Mesendoderm (in vitro differentiated cells): ENCODE results near the gene NKX3-2.

Experiments
- DNase-seq: peaks from one replicate; pipeline ENCODE4 v3.0.0; 2013
- H2AK5ac ChIP-seq: 2 replicates; pipeline ENCODE4 v1.6.1; 2013; ENCODE audit warnings: low read length, inconsistent platforms
- H2BK120ac ChIP-seq: 2 replicates; pipeline ENCODE4 v1.6.1; 2013; ENCODE audit warnings: low read depth, mild to moderate bottlenecking, low read length, moderate library complexity, mixed read lengths
- H2BK15ac ChIP-seq: replicated peaks from 2 replicates; pipeline ENCODE4 v1.6.1; 2013; ENCODE audit warnings: low read depth, mild to moderate bottlenecking, moderate library complexity
- H2BK5ac ChIP-seq: 2 replicates; pipeline ENCODE4 v1.6.1; 2013; ENCODE audit warnings: low read length, inconsistent platforms
- H3K18ac ChIP-seq: 2 replicates; pipeline ENCODE4 v1.6.1; 2013; ENCODE audit warnings: mild to moderate bottlenecking, low read length, mixed read lengths
- H3K23ac ChIP-seq: one replicate; pipeline ENCODE4 v1.6.1; 2013; ENCODE audit warnings: low read length
- H3K27ac ChIP-seq: 2 replicates; pipeline ENCODE4 v1.5.1; 2013; ENCODE audit warnings: low read depth, mild to moderate bottlenecking, inconsistent platforms, low read length, moderate library complexity
- H3K27me3 ChIP-seq: 2 replicates; pipeline ENCODE4 v1.6.1; 2013; ENCODE audit warnings: low read length, control low read depth, mild to moderate bottlenecking, inconsistent platforms; ENCODE audit not compliant: insufficient read depth, poor library complexity
- H3K36me3 ChIP-seq: 2 replicates; pipeline ENCODE4 v1.6.1; 2013; ENCODE audit warnings: low read length, inconsistent platforms; ENCODE audit not compliant: control insufficient read depth, insufficient read depth
- H3K4ac ChIP-seq: one replicate; pipeline ENCODE4 v1.6.1; 2013; ENCODE audit warnings: low read depth, mild to moderate bottlenecking, low read length, moderate library complexity
- H3K4me1 ChIP-seq: 2 replicates; pipeline ENCODE4 v1.6.1; 2013; ENCODE audit warnings: low read depth, low read length, inconsistent platforms; ENCODE audit not compliant: control insufficient read depth
- H3K4me2 ChIP-seq: 2 replicates; pipeline ENCODE4 v1.6.1; 2013; ENCODE audit warnings: low read length
- H3K4me3 ChIP-seq: 2 replicates; pipeline ENCODE4 v1.5.1; 2013; ENCODE audit warnings: mild to moderate bottlenecking, low read length
- H3K56ac ChIP-seq: one replicate; pipeline ENCODE4 v1.6.1; 2013; ENCODE audit warnings: low read length
- H3K79me1 ChIP-seq: 2 replicates; pipeline ENCODE4 v1.6.1; 2013; ENCODE audit warnings: low read length, inconsistent platforms
- H3K79me2 ChIP-seq: 2 replicates; pipeline ENCODE4 v1.6.1; 2013; ENCODE audit warnings: mild to moderate bottlenecking, low read length; ENCODE audit not compliant: control insufficient read depth, insufficient read depth
- H3K9ac ChIP-seq: 2 replicates; pipeline ENCODE4 v1.6.1; 2013; ENCODE audit warnings: low read length, inconsistent platforms
- H4K5ac ChIP-seq: one replicate; pipeline ENCODE4 v1.6.1; 2013; ENCODE audit warnings: low read length
- H4K8ac ChIP-seq: one replicate; pipeline ENCODE4 v1.6.1; 2013; ENCODE audit warnings: low read depth, mild to moderate bottlenecking, control low read depth, low read length, moderate library complexity
- WGBS: extraction: QIAGEN DNeasy Blood & Tissue Kit; methylation state at CpG from one replicate; pipeline ENCODE4 v1.1.7; 2013; ENCODE audit warnings: low lambda C conversion rate, missing lambda C conversion rate; ENCODE audit not compliant: insufficient coverage; ENCODE audit errors: extremely low coverage; 5-methylcytosine and 5-hydroxymethylcytosine counted together

The NKX3-2 gene

DNA sequence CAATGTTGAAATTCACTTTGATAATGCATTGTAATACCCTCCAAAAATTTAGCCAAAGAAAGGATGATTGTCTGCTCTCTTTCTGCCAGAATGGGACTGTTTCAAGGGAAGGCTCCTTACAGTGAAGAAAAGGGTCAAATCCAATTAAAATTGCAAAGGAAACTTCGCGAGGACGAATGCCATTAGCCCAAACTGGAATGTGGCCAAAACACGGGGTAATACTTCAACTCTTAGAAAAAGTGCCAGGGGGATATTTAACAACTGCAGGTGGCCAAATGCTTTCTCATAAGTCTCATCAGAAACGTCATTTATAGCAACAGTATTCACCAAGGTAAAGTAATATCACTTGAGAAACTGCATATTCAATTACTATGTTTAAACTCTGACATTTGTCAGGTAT lies 29.0 kb downstream of the NKX3-2 start:
- Histone ChIP-seq H3K79me1 (no peaks in the 10 kb centered on the region), H4K8ac (no peak overlapping the region), H3K36me3 (no peaks in the 10 kb centered on the region), H2AK5ac (no peak overlapping the region), H2BK5ac (no peak overlapping the region), H3K4me2 (no peak overlapping the region), H3K18ac (no peak overlapping the region), H3K4me1 (no peaks in the 10 kb centered on the region), H4K5ac (no peak overlapping the region), H2BK120ac (no peak overlapping the region), H3K27ac (no peak overlapping the region), H3K4ac (no peak overlapping the region), H2BK15ac (no peak overlapping the region), H3K9ac (no peak overlapping the region), H3K27me3 (no peaks in the 10 kb centered on the region), H3K56ac (no peak overlapping the region), H3K4me3 (no peak overlapping the region), H3K23ac (no peak overlapping the region), H3K79me2 (no peaks in the 10 kb centered on the region)
- no CpG with 5 or more reads among the region's 5 CpGs for WGBS
- no peak for DNase-seq

DNA sequence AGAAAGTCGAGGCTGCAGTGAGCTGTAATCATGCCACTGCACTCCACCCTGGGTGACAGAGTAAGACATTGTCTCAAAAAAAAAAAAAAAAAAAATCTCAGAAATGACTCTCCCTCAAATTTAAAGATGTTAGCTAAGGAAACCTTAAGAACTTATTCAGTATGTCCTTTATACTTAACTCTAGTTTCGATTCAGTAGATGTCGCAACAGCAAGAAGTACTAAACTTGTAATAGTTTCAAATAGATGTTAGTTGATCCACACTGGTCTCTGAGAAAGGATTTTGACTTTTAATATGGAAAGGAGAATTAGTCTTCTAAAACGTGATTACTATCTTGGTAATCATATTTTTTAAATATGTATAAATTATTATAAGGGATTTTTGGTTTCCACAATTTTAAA lies 29.6 kb downstream of the NKX3-2 start:
- Histone ChIP-seq H3K23ac (no peak overlapping the region), H3K4me3 (no peak overlapping the region), H3K56ac (no peak overlapping the region), H2AK5ac (no peak overlapping the region), H3K36me3 (no peaks in the 10 kb centered on the region), H3K79me1 (no peaks in the 10 kb centered on the region), H2BK120ac (no peak overlapping the region), H3K27ac (no peak overlapping the region), H4K8ac (no peak overlapping the region), H2BK15ac (no peak overlapping the region), H3K27me3 (no peaks in the 10 kb centered on the region), H3K4me1 (no peaks in the 10 kb centered on the region), H3K4me2 (no peak overlapping the region), H2BK5ac (no peak overlapping the region), H3K9ac (no peak overlapping the region), H4K5ac (no peak overlapping the region), H3K18ac (no peak overlapping the region), H3K4ac (no peak overlapping the region), H3K79me2 (no peaks in the 10 kb centered on the region)
- no CpG with 5 or more reads among the region's 4 CpGs for WGBS
- no peak for DNase-seq

DNA sequence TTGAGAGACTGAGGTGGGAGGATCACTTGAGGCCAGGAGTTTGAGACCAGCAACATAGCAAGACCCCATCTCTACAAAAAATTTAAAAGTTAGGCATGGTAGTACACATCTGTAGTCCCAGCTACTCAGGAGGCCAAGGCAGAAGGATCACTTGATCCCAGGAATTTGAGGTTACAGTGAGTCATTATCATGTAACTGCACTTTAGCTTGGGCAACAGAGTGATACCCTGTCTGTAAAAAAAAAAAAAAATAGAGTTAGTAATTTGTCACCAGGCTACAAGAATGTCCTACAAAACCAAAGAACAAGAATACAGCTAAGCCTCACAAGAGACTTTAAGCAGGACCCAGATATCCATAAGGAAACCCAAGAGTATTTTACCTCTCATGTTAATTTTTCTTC lies 33.2 kb downstream of the NKX3-2 start:
- no peak overlapping the region for H3K23ac ChIP-seq
- no peak for DNase-seq
- H3K18ac ChIP-seq, result no peak overlapping the region
- no peak overlapping the region for H3K4ac ChIP-seq
- no peak overlapping the region for H3K56ac ChIP-seq
- no peak overlapping the region for H3K9ac ChIP-seq
- H2BK120ac ChIP-seq, result no peak overlapping the region
- no peak overlapping the region for H2AK5ac ChIP-seq
- H3K27me3 ChIP-seq, result no peaks in the 10 kb centered on the region
- H3K79me2 ChIP-seq, result no peaks in the 10 kb centered on the region
- no peak overlapping the region for H3K4me2 ChIP-seq
- H4K5ac ChIP-seq, result no peak overlapping the region
- no peak overlapping the region for H2BK15ac ChIP-seq
- no peak overlapping the region for H3K27ac ChIP-seq
- no peak overlapping the region for H2BK5ac ChIP-seq
- no peaks in the 10 kb centered on the region for H3K36me3 ChIP-seq
- H4K8ac ChIP-seq, result no peak overlapping the region
- H3K79me1 ChIP-seq, result no peaks in the 10 kb centered on the region
- no peaks in the 10 kb centered on the region for H3K4me1 ChIP-seq
- no peak overlapping the region for H3K4me3 ChIP-seq

DNA sequence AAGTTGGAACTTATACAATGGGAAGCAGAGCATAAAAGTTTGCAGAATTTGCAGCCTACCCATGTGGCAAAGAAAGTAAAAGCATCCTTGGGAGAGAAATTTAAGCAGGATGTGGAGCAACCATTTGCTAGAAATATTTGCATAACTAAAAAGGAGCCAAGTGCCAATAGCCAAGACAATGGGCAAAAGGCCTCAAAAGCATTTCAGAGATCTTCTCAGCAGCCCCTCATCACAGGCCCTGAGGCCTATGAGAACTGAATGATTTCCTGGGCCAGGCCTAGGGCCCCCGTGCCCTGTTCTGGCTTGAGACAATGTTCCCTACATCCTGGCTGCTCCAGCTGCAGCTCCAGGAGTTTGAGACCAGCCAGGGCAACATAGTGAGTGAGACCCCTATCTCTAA lies 34.9 kb downstream of the NKX3-2 start:
- DNase-seq, result no peak
- WGBS, result no CpG with 5 or more reads among the region's 1 CpG
- H3K4ac ChIP-seq, result no peak overlapping the region
- H3K4me1 ChIP-seq, result no peaks in the 10 kb centered on the region
- H4K5ac ChIP-seq, result no peak overlapping the region
- no peak overlapping the region for H3K27ac ChIP-seq
- no peak overlapping the region for H3K56ac ChIP-seq
- H3K23ac ChIP-seq, result no peak overlapping the region
- no peaks in the 10 kb centered on the region for H3K27me3 ChIP-seq
- no peaks in the 10 kb centered on the region for H3K79me2 ChIP-seq
- no peak overlapping the region for H3K18ac ChIP-seq
- H4K8ac ChIP-seq, result no peak overlapping the region
- H2BK15ac ChIP-seq, result no peak overlapping the region
- H3K36me3 ChIP-seq, result no peaks in the 10 kb centered on the region
- no peak overlapping the region for H2BK5ac ChIP-seq
- no peak overlapping the region for H3K9ac ChIP-seq
- H3K4me3 ChIP-seq, result no peak overlapping the region
- H3K79me1 ChIP-seq, result no peaks in the 10 kb centered on the region
- no peak overlapping the region for H2BK120ac ChIP-seq
- no peak overlapping the region for H2AK5ac ChIP-seq
- no peak overlapping the region for H3K4me2 ChIP-seq

DNA sequence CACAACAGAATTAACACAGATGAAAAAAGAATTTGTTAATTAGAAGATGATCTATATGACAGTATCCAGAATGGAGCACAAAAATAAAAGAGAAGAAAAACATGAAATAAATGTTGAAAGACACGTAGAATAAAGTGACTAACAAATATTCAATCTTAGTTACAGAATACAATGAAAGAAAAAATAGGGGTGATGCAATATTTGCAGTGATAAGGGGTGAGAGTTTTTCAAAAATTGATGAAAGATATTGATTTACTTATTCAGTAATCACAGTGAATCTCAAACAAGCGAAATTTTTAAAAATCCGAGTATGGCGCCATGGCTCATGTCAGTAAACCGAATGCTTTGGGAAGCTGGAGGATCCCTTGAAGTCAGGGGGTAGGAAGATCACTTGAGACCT lies 39.9 kb downstream of the NKX3-2 start:
- Histone ChIP-seq H2AK5ac (no peak overlapping the region), H3K4me1 (no peaks in the 10 kb centered on the region), H3K36me3 (no peaks in the 10 kb centered on the region), H4K8ac (no peak overlapping the region), H2BK15ac (no peak overlapping the region), H3K4me2 (no peak overlapping the region), H3K27me3 (no peaks in the 10 kb centered on the region), H3K56ac (no peak overlapping the region), H3K9ac (no peak overlapping the region), H3K4me3 (no peak overlapping the region), H3K18ac (no peak overlapping the region), H3K79me2 (no peaks in the 10 kb centered on the region), H3K79me1 (no peaks in the 10 kb centered on the region), H4K5ac (no peak overlapping the region), H2BK5ac (no peak overlapping the region), H3K23ac (no peak overlapping the region), H3K4ac (no peak overlapping the region), H2BK120ac (no peak overlapping the region), H3K27ac (no peak overlapping the region)
- no CpG with 5 or more reads among the region's 5 CpGs for WGBS
- DNase-seq, result no peak

DNA sequence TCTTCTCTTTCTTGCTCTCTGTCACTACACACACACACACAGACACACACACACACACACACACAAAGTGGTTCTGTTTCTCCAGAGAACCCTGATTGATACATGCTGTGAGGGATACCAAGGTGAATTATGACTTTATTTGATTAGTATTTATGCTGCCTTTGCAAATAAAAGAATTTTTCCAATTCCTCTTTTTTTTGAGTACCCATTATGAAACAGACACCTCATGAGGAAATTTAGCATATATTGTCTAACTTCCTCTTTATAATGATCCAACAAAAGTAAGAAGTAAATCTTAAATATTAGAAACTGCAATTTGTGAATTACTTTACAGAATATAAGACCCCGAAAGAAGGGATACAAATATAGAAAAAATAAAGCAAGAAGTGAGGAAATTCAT lies 45.8 kb downstream of the NKX3-2 start:
- no peak overlapping the region for H4K8ac ChIP-seq
- H2BK5ac ChIP-seq, result no peak overlapping the region
- H3K27ac ChIP-seq, result no peak overlapping the region
- no peaks in the 10 kb centered on the region for H3K36me3 ChIP-seq
- H3K4ac ChIP-seq, result no peak overlapping the region
- H3K4me3 ChIP-seq, result no peak overlapping the region
- no peaks in the 10 kb centered on the region for H3K79me2 ChIP-seq
- H3K23ac ChIP-seq, result no peak overlapping the region
- H2BK120ac ChIP-seq, result no peak overlapping the region
- no peak overlapping the region for H2BK15ac ChIP-seq
- no CpG with 5 or more reads among the region's 1 CpG for WGBS
- no peak overlapping the region for H4K5ac ChIP-seq
- H3K4me2 ChIP-seq, result no peak overlapping the region
- no peak overlapping the region for H3K18ac ChIP-seq
- H3K4me1 ChIP-seq, result no peaks in the 10 kb centered on the region
- no peak overlapping the region for H3K9ac ChIP-seq
- H3K79me1 ChIP-seq, result no peaks in the 10 kb centered on the region
- H3K27me3 ChIP-seq, result no peaks in the 10 kb centered on the region
- no peak for DNase-seq
- no peak overlapping the region for H2AK5ac ChIP-seq
- H3K56ac ChIP-seq, result no peak overlapping the region
